ENCODE data around the gene GSTA4.
"Not testable (repeated sequence)": the region's sequence is repeated elsewhere in the genome, so short reads cannot be mapped to it uniquely, and the experiment has no call there.

The GSTA4 gene

DNA sequence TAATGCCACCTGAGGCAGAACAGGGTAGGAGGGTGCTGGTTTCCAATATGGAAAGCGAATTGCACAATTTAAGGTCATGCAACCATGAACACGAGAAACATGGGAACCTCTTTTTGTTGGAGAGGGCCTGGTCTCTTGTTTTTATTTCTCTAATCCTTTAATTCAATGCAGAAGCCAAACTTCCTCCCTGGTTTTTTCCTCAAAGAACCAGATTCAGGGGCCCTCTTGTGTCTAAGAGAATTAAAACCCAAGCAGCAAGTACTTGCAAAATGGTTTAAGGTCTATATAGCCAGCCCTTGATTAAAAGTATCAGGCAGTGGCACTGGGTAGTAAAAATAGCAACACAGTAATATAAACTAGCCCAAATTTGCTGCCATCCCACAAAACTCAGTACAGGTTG is 19.5 kb downstream of the GSTA4 start:
- DNase-seq (ENCODE audit: low read depth in 3 of 3) = no peak

DNA sequence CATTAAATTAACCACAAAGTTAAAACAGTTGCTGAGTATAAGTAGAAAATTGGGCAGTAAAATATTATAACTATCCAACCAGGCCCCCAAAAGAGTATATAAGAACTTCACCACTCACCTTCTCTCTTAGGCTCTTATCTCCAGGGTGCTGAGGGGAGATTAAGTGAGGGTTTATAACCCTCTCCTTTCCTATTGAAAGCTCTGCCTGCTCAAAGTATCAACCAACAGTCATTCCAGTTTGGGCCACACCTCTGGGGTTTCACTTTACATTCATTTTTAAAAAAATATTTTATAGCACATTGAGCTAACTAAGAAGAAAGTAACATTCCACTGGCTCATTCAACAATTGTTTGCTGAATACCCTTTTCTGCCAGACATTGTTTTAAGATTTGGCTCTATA is 22.1 kb downstream of the GSTA4 start:
- no peak for DNase-seq (ENCODE audit: low read depth in 3 of 3)

DNA sequence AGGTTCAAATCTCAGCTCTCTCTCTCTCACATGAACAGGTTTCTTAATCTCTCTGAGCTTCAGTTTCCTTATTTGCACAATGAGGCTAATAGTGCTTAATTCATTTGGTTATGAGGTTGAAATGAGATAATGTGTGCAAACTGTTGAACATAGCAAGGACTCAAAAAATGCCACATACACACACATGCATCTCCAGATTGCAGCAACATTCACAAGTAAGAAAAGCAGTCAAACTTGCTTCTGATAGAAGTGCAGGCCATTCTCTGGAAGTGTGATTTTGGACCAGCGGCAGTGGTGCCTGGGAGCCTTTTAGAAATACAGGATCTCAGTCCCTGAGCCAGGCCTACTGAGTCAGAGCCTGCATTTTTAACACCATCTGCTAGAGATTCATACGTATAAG is 25.7 kb downstream of the GSTA4 start:
- DNase-seq (ENCODE audit: low read depth in 3 of 3) = no peak

DNA sequence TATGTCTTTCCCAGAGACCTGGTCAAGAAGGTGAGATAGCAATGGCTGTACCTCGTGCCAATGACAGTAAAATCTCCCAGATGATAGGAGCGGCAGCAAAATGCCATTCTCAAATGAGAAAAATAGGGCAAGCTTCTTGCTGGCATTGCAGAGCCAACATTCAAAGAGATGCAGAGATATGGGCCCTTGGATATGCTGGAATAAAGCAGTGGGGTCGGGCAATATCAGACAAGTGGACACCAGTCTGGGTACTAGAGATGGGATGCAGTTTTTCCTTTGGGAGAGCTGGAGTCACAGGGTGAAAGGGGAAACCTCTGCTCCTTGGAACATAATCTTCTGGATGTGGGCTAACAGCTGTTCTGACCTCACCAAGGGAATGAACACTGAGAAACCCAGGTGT is 29.0 kb downstream of the GSTA4 start:
- no peak for DNase-seq (ENCODE audit: low read depth in 3 of 3)

DNA sequence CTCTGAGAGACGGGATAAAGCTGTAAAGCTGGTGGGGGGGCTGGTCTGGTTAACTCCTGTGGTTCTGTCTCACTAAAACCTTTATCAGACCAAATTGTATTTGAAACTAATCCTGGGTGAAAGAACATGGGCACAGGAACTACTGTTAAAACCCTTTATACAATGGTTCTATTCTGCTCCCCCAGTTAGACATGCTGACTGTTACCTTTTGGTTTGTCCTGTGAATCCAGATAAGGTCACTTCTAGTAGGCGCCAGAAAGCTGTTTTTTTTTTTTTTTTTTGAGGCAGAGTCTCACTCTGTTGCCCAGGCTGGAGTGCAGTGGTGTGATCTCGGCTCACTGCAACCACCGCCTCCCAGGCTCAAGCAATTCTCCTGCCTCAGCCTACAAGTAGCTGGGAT is 29.7 kb downstream of the GSTA4 start:
- DNase-seq (ENCODE audit: low read depth in 3 of 3) = no peak

DNA sequence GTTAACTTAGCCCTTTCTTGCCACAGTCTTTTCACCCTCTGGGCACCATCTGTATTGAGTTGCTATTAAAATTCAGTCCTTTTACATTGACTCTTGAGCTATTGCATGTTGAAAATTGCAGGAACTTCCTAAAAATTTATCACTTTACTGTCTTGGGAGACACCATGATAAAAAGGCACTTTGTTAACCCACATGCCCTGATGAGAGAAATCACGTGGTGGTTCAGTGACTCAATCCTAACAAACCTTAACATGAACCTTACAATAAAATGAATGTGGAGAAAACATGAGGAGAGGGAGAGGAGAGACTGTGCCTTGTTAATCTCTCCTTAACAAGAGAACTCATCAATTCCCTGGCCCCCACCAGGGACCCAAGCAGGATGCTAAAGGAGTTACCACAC is 30.8 kb downstream of the GSTA4 start:
- DNase-seq (ENCODE audit: low read depth in 3 of 3) = no peak

DNA sequence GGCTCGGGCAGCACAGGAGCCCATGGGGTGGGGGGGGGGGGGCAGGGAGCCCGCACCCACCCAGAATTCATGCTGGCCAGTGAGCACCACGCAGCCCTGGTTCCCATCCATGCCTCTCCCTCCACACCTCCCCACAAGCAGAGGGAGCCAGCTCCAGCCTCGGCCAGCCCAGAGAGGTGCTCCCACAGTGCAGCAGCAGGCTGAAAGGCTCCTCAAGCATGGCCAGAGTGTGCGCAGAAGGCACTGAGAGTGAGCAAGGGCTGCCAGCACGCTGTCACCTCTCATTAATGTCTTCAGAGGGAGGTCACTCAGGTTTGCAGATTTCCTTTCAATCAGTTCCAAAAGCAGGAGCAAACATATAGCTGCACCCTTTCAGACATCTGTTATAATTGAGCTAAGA is 32.4 kb downstream of the GSTA4 start:
- DNase-seq (ENCODE audit: low read depth in 3 of 3) = no peak

DNA sequence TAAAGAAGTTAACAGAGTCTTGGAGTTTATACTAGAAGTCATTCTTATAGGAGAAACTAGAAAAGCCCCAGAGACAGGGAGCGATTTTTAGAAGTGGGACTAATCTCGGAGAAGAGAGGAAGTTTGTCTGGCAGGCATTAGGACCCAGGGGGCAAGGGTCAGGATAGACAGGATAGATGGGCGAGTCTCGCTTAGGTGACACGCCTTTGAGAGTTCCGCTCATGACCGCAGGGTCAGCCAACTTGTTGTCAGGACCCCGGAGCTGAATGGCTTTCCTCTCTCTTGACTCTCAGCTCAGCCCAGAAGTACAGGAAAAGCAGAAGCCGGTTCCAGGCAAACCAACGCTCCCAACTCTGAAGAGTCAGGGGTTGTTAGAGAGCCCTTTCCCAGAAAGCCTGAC is 34.1 kb downstream of the GSTA4 start:
- DNase-seq (ENCODE audit: low read depth in 3 of 3) = not testable (repeated sequence)

DNA sequence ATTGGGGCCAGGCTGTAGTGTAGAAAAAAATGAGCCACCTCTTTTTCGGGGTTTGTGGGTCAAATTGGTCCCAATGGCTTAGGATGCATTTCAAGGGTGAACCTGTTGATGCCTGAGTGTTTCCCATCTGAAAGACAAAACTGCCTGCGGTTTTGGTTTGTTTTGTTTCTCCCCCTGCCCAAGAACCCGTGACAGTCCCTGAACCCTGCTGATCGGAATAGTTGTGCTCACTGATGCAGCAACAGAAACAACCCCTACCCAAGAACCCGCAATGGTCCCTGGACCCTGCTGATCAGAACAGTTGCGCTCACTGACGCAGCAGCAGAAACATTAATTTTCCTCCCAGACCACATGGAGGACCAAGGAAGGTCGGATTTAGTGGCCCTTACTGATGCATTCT is 34.9 kb downstream of the GSTA4 start:
- DNase-seq (ENCODE audit: low read depth in 3 of 3) = not testable (repeated sequence)

DNA sequence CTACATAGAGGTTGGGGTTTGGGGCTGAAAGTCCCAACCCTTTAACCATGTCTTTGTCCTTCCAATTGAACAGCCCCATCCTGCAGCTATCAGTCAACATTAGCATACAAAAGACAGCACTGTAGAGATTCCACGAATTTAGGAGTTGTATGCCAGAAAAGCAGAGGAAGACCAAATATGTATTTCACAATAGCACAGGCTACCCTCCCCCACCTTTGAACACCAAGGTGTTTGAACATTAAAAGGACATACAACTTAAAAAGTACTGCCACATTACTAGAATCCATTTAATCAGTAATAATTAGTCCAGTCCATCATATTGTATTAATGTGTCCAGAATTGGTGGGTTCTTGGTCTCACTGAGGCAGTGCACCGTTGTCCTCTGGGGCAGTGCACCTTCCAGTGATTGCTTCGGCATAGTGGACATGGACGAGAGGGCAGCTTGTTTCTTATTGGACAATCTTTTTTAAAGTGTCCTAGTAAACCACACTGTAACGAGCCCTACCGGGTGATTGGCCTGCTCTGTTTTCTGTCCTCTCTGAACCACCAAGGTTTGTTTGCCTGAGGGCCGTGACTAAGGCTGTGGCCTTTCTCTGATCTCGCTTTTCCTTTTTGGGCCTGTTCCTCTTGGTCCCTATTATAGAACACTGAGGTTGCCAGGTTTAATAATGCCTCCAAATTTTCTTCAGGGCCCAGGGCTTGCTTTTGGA is 36.4 kb downstream of the GSTA4 start:
- DNase-seq (ENCODE audit: low read depth in 3 of 3) = no peak

DNA sequence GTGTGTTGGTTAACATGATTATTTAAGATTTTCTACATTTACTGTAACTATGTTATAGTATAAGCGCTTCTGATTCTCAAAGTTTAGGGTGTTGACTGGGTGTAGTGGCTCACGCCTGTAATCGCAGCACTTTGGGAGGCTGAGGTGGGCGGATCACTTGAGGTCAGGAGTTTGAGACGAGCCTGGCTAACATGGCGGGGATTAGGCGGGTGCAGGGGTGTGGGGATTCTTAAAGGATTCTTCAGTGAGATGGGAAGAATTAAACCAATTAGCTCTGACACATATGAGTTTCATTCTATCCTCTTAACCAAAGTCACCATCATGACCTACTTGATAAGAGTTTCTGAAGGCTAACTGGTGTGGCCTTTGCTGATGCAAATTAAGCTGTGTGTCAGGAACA is 39.2 kb downstream of the GSTA4 start:
- DNase-seq (ENCODE audit: low read depth in 3 of 3) = no peak

DNA sequence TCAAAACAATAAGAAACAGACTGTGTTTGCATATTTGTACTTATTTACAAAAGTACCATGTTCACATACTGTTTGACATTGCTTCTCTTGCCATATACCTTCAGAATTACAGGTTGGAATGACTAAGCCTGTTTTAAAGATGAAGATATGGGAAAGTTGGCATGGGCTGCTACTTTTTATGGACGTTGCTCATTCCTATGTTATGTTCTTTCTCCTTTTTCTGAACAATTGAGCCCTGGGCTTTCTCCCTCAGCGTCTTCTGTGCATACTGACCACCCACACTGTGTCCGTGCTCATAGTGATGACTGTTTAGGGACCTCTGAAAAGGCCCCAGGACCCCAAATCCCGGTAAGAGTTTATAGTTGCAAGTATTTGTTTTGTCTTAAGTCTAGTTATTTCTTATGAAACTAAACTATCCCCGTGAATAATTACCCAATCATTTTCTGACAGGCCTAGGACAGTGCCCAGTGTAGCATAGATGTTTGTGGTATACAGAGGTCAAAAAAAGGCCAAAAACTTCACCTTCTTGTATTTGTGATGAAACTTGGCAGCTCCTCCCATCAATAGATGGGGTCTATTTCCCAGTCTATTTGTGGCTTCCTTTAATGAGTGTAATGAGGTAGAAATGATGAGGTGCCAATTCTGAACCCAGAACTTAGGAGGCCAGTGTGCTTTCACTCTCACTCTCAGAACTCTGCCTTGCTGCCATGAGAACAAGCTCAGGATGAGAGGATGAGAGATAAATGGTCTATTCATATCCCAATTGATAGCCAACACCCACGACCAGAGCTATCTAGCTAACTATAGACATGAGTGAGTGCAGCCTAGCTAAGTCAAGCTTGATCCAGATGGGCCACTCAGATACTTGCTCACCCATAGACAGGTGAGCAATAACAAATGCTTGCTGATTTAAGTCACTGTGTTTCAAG is 40.9 kb downstream of the GSTA4 start:
- no peak for DNase-seq (ENCODE audit: low read depth in 3 of 3)

DNA sequence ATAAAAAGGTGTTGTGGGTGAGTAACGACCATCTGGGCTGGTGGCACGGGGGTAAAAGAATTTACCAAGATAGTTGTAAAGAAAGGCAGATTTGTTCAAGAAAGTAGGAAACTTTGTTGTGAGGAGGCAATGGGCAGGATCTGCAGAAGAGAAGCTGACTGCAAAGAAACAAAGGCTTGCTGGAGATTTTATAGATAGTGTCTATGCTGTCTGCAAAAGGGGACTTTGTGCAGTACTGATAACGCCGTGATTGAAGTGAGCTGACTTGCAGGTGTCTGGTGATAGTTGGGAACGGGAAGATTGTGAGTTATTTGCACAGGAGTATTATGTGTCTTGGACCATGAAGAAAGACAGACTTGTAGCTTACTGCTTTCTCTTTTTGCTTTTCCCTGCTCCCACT is 48.8 kb downstream of the GSTA4 start:
- no peak for DNase-seq (ENCODE audit: low read depth in 3 of 3)

DNA sequence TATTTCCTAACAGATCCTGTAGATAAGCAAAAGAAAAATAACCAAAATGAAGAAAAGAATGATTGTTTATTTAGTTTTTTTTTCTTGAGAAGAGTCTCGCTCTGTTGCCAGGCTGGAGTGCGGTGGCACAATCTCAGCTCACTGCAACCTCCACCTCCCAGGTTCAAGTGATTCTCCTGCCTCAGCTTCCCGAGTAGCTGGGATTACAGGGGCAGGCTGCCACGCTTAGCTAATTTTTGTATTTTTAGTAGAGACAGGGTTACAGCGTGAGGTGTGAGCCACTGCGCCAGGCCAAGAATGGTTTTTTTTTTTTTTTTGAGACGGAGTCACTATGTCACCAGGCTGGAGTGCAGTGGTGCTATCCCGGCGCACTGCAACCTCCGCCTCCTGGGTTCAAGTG is 52.3 kb downstream of the GSTA4 start:
- DNase-seq (ENCODE audit: low read depth in 3 of 3) = not testable (repeated sequence)

DNA sequence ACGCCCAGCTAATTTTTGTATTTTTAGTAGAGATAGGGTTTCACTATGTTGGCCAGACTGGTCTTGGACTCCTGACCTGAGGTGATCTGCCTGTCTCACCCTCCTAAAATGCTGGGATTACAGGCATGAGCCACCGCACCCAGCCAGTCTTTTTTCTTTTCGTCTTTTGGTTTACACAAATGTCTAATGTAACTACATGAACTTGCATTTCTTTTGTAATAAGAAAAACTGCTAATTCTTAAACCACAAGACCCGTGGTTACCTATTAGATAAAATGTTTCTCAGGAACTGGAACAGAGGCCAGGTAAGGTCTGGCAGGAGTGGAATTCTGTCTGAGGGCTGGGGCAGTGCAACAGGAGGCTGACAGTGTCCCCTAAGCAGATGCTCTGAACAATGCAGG is 52.9 kb downstream of the GSTA4 start:
- no peak for DNase-seq (ENCODE audit: low read depth in 3 of 3)

DNA sequence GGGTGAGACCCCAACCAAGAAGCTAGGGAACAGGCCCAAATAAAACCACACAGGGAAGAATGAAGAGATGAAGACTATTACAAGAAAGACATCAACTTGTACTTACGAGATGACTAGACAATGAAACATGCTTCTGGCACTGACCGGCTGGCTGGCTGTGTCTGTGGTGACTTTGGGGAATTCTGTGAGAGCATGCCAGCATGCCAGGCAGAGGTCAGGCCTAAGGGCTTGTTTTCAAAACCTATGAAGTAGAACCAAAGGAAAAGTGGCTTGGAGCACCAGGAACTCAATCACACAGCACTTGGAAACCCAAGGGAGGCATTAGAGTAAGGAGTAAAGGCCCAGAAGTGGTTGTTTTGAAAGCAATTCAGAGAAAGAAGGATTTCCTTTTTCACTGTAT is 57.2 kb downstream of the GSTA4 start:
- DNase-seq (ENCODE audit: low read depth in 3 of 3) = no peak

DNA sequence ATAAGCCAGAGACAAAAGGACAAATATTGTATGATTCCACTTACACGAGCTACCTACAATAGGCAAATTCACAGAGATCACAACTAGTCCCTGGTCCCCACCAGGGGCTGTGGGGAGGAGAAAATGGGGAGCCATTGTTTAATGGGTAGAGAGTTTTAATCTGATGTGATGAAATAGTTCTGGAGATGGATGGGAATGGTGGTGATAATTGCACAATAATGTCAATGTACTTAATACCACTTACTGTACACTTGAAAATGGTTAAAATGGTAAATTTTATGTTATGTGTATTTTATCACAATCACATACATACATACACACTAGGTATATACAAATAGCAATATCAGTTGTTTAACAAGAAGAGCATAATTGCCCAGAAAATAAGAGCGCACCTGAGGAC is 61.3 kb downstream of the GSTA4 start:
- DNase-seq (ENCODE audit: low read depth in 3 of 3) = no peak

DNA sequence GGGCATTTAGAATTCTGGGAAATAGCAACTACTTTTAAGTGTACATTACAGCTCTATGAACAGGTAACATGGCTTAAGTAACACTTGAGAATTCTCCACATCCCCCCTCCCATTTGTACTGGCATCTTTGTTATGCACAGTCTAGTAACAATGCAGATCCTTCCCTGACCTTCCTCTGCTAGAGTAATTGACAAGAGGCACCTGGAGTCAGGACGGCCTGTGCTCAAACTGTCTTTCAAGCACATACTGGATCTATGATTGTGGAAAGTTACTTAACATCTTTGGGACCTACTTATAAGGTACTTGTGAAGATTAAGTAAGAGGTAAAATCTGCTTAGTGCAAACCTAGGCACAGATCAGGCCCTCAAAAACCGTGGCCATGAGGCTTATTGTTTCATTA is 63.7 kb downstream of the GSTA4 start:
- no peak for DNase-seq (ENCODE audit: low read depth in 3 of 3)

DNA sequence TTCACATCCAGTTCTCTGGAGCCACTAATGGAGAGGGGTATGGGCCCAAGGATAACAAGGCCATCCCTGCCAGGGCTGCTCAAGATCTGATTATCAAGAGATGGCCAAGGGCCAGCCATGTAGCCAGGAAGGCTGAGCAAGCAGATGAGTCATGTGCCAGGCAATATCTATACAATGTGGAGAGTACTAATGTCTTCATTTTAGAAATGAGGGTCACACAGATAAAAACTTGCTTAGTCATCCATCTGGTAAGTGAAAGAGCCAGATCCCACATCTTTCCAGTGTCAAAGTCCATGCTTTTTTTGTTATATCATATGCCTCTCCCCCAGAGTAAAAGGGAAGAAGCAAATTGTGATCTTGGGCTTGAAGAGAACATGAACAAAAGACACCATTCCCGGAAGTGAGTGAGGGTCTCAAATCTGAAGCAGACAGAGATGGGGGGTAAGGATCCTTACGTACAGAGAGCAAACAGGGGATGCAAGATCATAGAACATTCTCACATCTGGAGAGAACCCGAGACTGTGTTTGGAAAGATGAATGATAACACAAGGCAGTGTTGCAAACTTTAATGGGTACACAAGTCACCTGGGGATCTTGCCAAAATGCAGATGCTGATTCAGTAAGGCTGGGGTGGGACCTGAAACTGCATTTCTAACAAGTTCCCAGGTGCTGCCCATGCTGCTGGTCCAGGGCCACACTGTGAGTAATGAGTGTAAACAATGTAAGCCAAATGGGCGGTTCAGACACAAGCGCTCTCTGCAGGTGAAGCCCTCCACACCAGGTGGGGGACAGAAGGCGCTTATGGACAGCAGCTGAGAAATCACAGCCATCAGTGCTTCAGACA is 65.5 kb downstream of the GSTA4 start:
- DNase-seq (ENCODE audit: low read depth in 3 of 3) = no peak
